ENCODE results near the gene ILK. TPM values are rescaled to one million over a fixed set of nuclear protein-coding genes. Genes with fewer than 3 reads are reported as not detected.
A peak's percentile ranks its signal among the peaks of the same experiment; 100 is the strongest.

ILK gene
- total RNA-seq, 2 donors from 2014 or later, result 115 to 157 TPM

DNA sequence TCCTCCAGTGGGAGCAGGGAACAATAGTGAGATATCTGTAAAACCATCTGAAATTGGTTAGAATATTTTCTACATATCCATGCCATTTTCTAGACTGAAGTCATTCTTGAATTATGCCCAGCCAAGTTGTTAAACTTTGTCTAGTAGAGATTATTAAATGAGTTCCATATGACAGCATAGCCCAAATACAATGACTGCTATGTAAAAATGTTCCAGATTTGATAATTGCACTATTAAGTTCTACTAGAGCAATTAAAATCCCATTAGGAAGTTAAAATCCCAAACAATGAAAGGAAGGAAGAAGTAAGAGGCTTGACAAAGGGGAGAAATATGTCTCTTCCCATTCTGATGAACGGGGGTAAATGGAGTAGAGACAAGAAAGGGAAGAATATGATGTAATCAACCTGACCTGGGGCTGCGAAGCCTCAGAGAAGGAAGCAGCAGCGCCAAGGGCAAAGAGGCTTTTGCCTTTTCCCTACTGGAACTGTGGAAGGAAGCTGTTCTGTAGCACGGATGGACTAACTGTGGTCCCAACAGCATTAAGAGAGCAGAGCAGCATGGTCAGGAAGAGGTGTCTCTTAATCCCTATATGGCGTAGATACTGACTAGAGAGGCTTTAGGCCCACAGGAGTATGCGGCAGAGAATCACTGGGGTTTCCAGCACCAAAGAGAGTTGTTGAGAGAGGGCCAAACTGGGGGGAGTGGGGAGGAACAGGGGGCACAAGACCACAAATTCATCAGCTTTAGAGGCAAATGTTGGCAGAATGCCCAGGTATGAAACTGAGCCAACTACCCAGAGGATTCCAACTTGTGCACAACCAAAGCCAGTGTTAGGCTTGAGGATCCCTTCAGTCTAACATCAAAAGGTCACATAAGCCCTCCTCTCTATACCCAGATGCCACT, 26.9 kb upstream of the ILK start:
- H3K4me1 ChIP-seq, result no peaks in the 10 kb centered on the region
- DNase-seq, result no peak
- H3K9me3 ChIP-seq, result no peaks in the 10 kb centered on the region
- no peak overlapping the region for H3K9ac ChIP-seq (ENCODE audit: low read depth in 2 of 2, low read length in 2 of 2)
- H3K4me3 ChIP-seq, result no peak overlapping the region
- H3K27me3 ChIP-seq, result no peaks in the 10 kb centered on the region
- H3K27ac ChIP-seq, result peak overlapping the region; percentile 27
- TF ChIP-seq, protein P1, sequence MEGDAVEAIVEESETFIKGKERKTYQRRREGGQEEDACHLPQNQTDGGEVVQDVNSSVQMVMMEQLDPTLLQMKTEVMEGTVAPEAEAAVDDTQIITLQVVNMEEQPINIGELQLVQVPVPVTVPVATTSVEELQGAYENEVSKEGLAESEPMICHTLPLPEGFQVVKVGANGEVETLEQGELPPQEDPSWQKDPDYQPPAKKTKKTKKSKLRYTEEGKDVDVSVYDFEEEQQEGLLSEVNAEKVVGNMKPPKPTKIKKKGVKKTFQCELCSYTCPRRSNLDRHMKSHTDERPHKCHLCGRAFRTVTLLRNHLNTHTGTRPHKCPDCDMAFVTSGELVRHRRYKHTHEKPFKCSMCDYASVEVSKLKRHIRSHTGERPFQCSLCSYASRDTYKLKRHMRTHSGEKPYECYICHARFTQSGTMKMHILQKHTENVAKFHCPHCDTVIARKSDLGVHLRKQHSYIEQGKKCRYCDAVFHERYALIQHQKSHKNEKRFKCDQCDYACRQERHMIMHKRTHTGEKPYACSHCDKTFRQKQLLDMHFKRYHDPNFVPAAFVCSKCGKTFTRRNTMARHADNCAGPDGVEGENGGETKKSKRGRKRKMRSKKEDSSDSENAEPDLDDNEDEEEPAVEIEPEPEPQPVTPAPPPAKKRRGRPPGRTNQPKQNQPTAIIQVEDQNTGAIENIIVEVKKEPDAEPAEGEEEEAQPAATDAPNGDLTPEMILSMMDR (IDR thresholded peaks at IDR 0.05), result no peak
- no peaks in the 10 kb centered on the region for H3K36me3 ChIP-seq
- intact Hi-C loops (cut with DNase I), result no loop called here

- H3K36me3 ChIP-seq, result no peaks in the 10 kb centered on the region
- intact Hi-C loops (cut with DNase I), result no loop called here
- no peak overlapping the region for H3K9ac ChIP-seq (ENCODE audit: low read depth in 2 of 2, low read length in 2 of 2)
- no peaks in the 10 kb centered on the region for H3K4me1 ChIP-seq
- H3K9me3 ChIP-seq, result no peaks in the 10 kb centered on the region
- H3K27ac ChIP-seq, result no peak overlapping the region
- no peak overlapping the region for H3K4me3 ChIP-seq
- DNase-seq, result no peak
- TF ChIP-seq, protein P1 (IDR thresholded peaks at IDR 0.05), result no peak
- H3K27me3 ChIP-seq, result no peaks in the 10 kb centered on the region
Observed at GRCh38 chr11:6578134-6578533, 25.4 kb upstream of the ILK start.

GRCh38 chr11:6579681-6580080, 23.9 kb upstream of the ILK start:
- intact Hi-C loops (cut with DNase I), result no loop called here
- DNase-seq, result no peak
- TF ChIP-seq, protein P1 (IDR thresholded peaks at IDR 0.05), result no peak
- no peak overlapping the region for H3K9ac ChIP-seq (ENCODE audit: low read depth in 2 of 2, low read length in 2 of 2)
- no peaks in the 10 kb centered on the region for H3K4me1 ChIP-seq
- no peak overlapping the region for H3K4me3 ChIP-seq
- H3K36me3 ChIP-seq, result no peaks in the 10 kb centered on the region
- H3K27ac ChIP-seq, result no peak overlapping the region
- H3K27me3 ChIP-seq, result no peaks in the 10 kb centered on the region
- no peaks in the 10 kb centered on the region for H3K9me3 ChIP-seq

DNA sequence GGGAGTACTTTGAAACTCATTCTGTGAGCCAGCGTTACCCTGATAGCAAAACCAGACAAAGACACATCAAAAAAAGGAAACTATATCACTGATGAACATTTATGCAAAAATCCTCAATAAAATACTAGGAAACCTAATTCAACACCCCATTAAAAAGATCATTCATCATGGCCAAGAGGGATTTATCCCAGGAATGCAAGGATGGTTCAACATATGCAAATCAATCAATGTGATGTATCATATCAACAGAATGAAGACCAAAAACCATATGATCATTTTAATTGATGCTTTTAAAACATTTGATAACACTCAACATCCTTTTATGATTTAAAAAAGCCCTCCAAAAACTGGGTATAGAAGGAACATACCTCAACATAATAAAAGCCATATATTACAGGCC, 20.0 kb upstream of the ILK start:
- no peaks in the 10 kb centered on the region for H3K27me3 ChIP-seq
- no peak overlapping the region for H3K27ac ChIP-seq
- H3K4me1 ChIP-seq, result no peaks in the 10 kb centered on the region
- no peaks in the 10 kb centered on the region for H3K9me3 ChIP-seq
- no peak overlapping the region for H3K9ac ChIP-seq (ENCODE audit: low read depth in 2 of 2, low read length in 2 of 2)
- no peaks in the 10 kb centered on the region for H3K36me3 ChIP-seq
- H3K4me3 ChIP-seq, result no peak overlapping the region
- TF ChIP-seq, protein P1 (IDR thresholded peaks at IDR 0.05), result no peak
- DNase-seq, result no peak
- intact Hi-C loops (cut with DNase I), result no loop called here

GRCh38 chr11:6584528-6584927, 19.0 kb upstream of the ILK start:
- Histone ChIP-seq H3K36me3 (no peaks in the 10 kb centered on the region), H3K27me3 (no peaks in the 10 kb centered on the region), H3K27ac (no peak overlapping the region), H3K4me1 (no peaks in the 10 kb centered on the region), H3K9me3 (no peaks in the 10 kb centered on the region), H3K4me3 (no peak overlapping the region), H3K9ac (ENCODE audit: low read depth in 2 of 2, low read length in 2 of 2) (no peak overlapping the region)
- intact Hi-C loops (cut with DNase I), result no loop called here
- TF ChIP-seq, protein P1 (IDR thresholded peaks at IDR 0.05), result no peak
- no peak for DNase-seq
